PC-3 (cell line): ENCODE measurements around the gene KRTAP4-12. TPM values are rescaled to one million over a fixed set of nuclear protein-coding genes. Genes with fewer than 3 reads are reported as not detected.
"Not testable (repeated sequence)": the region's sequence is repeated elsewhere in the genome, so short reads cannot be mapped to it uniquely, and the experiment has no call there.

Experiments used
- ATAC-seq: fragments of 200-7000 bp; cut with Tn5 transposase; 2 replicates; pipeline ENCODE4 v1.9.1; 2020; ENCODE audit warnings: mild to moderate bottlenecking, moderate library complexity
- BruUV-seq: library from RNA; stranded (reverse); fragments of 400-500 nt; replicated peaks from 2 replicates; lab custom pipeline; 2021; lab: Mats Ljungman, UMichigan
- CTCF ChIA-PET: fragments of 300-600 bp; sonication (Branson Sonifier 250); formaldehyde crosslinking; loops from one replicate; lab custom pipeline; 2022; ENCODE audit warnings: antibody characterized with exemption; lab: Charles Lee
- POLR2A ChIA-PET: fragments of 300-600 bp; sonication (Branson Sonifier 250); formaldehyde crosslinking; loops from one replicate; lab custom pipeline; 2022; ENCODE audit warnings: antibody characterized with exemption; ENCODE audit not compliant: unreplicated experiment; lab: Charles Lee
- DNase-seq: peaks from one replicate; pipeline ENCODE4 v3.0.0-alpha.2; 2015
- H2AFZ ChIP-seq: fragments of 300-600 bp; sonication (generic); 2 replicates; pipeline ENCODE4 v1.6.0; 2016; ENCODE audit warnings: antibody characterized with exemption, low read length
- H3F3A ChIP-seq: fragments of 300-600 bp; sonication (generic); one replicate; pipeline ENCODE4 v1.6.0; 2017; ENCODE audit warnings: antibody characterized with exemption, low read length, control low read depth, mild to moderate bottlenecking; ENCODE audit not compliant: unreplicated experiment
- H3K27ac ChIP-seq: fragments of 300-600 bp; sonication (generic); 2 replicates; pipeline ENCODE4 v1.5.1; 2016; ENCODE audit warnings: mild to moderate bottlenecking, low read length
- H3K27me3 ChIP-seq: fragments of 300-600 bp; sonication (generic); 2 replicates; pipeline ENCODE4 v1.6.1; 2016; ENCODE audit warnings: low read length, mixed read lengths
- H3K36me3 ChIP-seq: fragments of 300-600 bp; sonication (generic); 2 replicates; pipeline ENCODE4 v1.6.1; 2016; ENCODE audit warnings: low read depth, mixed run types, low read length, mixed read lengths
- H3K4me1 ChIP-seq: fragments of 300-600 bp; sonication (generic); 2 replicates; pipeline ENCODE4 v1.5.1; 2016; ENCODE audit warnings: low read length; ENCODE audit not compliant: insufficient read depth
- H3K4me2 ChIP-seq: fragments of 300-600 bp; sonication (generic); 2 replicates; pipeline ENCODE4 v1.6.0; 2016; ENCODE audit warnings: low read length
- H3K4me3 ChIP-seq: fragments of 300-600 bp; sonication (generic); 2 replicates; pipeline ENCODE4 v1.5.1; 2016; ENCODE audit warnings: mild to moderate bottlenecking, low read length, mixed read lengths
- H3K79me2 ChIP-seq: fragments of 300-600 bp; sonication (generic); 2 replicates; pipeline ENCODE4 v1.6.1; 2017; ENCODE audit warnings: low read length, mixed read lengths
- H3K9ac ChIP-seq: fragments of 300-600 bp; sonication (generic); 2 replicates; pipeline ENCODE4 v1.6.0; 2016; ENCODE audit warnings: mild to moderate bottlenecking, low read length
- H3K9me2 ChIP-seq: fragments of 300-600 bp; sonication (generic); replicated peaks from 2 replicates; pipeline ENCODE4 v1.6.1; 2016; ENCODE audit warnings: mixed run types, low read length, mixed read lengths
- H3K9me3 ChIP-seq: fragments of 300-600 bp; sonication (generic); 2 replicates; pipeline ENCODE4 v1.6.1; 2016; ENCODE audit warnings: low read length, mixed read lengths
- H4K20me1 ChIP-seq: fragments of 300-600 bp; sonication (generic); 2 replicates; pipeline ENCODE4 v1.6.1; 2016; ENCODE audit warnings: low read length, mixed read lengths
- CTCF ChIP-seq: fragments of 300-600 bp; sonication (generic); conservative IDR thresholded peaks from 2 replicates; pipeline ENCODE4 v1.5.1; 2017; ENCODE audit warnings: antibody characterized with exemption, low read depth, mild to moderate bottlenecking, low read length
- EZH2 ChIP-seq: fragments of 300-600 bp; sonication (generic); IDR thresholded peaks from one replicate; pipeline ENCODE4 v1.6.1; 2017; ENCODE audit warnings: antibody characterized with exemption, mild to moderate bottlenecking, low read length; ENCODE audit not compliant: unreplicated experiment
- EZH2phosphoT487 ChIP-seq: fragments of 300-600 bp; sonication (generic); IDR thresholded peaks from 2 replicates; pipeline ENCODE4 v1.6.1; 2018; ENCODE audit warnings: mild to moderate bottlenecking, antibody characterized with exemption, low read length, borderline replicate concordance
- intact Hi-C: fragments of 100-400 bp; cut with micrococcal nuclease; formaldehyde crosslinking; loops from 2 replicates; pipeline ENCODE4 v1.9.0; 2023
- total RNA-seq: library from RNA; depleted of rRNA; stranded (reverse); fragments of >200 nt; gene quantifications from 2 replicates; pipeline ENCODE4 v1.2.3, GENCODE V29; 2014

KRTAP4-12 gene
- total RNA-seq, 1 experiment from 2014 or later: not detected

DNA sequence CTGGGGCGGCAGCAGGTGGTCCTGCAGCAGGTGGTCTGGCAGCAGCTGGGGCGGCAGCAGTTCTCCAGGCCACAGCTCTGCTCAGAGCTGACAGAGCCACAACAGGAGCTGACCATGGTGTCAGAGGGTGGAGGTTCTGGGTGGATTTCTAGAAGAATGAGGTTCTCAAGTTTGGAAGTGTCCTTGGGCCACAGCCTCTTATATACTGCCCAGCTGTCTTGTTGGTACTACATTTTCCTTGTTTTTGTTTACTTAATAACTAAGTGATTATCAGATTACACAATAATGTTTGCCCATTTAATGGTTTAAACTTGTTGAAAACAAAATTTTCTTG is 25.6 kb upstream of the KRTAP4-12 start, which contains the start of gene KRTAP4-5:
KRTAP4-5 (minus strand) TSS at position 174 of the 334 bp plus-strand sequence; CDS start at position 116, 58 bp downstream.
- no peak for ATAC-seq

GRCh38 chr17:41148971-41149651 is 25.1 kb upstream of the KRTAP4-12 start:
- 0 out of 2 replicates have a peak, but pooled peaks have one; percentile 20 for ATAC-seq
- H3K4me1 ChIP-seq, H3K36me3 ChIP-seq, H3K9me2 ChIP-seq, H3K4me2 ChIP-seq, intact Hi-C loops, H3K9me3 ChIP-seq, H3K79me2 ChIP-seq, H4K20me1 ChIP-seq, H3K9ac ChIP-seq, H2AFZ ChIP-seq, BruUV-seq, H3K27ac ChIP-seq, H3F3A ChIP-seq, CTCF ChIA-PET, H3K4me3 ChIP-seq, H3K27me3 ChIP-seq: not testable (repeated sequence)
- POLR2A ChIA-PET: interaction anchor here (0.7 kb wide), 1 partner anchor 247 kb away, joined by 3 read pairs; no protein-coding TSS in a partner anchor
- DNase-seq: peak; percentile 22

More for the DNA sequence above, 25.6 kb upstream of the KRTAP4-12 start, which contains the start of gene KRTAP4-5:
- H3K9me2 ChIP-seq: no peaks in the 10 kb centered on the region
- ChIA-PET POLR2A (interaction anchor here (0.7 kb wide), 1 partner anchor 248 kb away, joined by 3 read pairs; no protein-coding TSS in a partner anchor), CTCF (no interaction called here)
- no peaks in the 10 kb centered on the region for H3K27me3 ChIP-seq
- H2AFZ ChIP-seq: no peak within 1 kb of the TSS
- no peaks in the 10 kb centered on the region for H3K9me3 ChIP-seq
- no peak for DNase-seq
- BruUV-seq: no TSS peak
- H3K9ac ChIP-seq: no peak within 1 kb of the TSS
- H3K4me1 ChIP-seq: no peaks in the 10 kb centered on the region; the same call in 1 of the 2 replicates
- no peaks in the 10 kb centered on the region for H3F3A ChIP-seq
- H3K4me2 ChIP-seq: no peak within 1 kb of the TSS
- no peaks in the 10 kb centered on the region for H3K79me2 ChIP-seq
- H3K27ac ChIP-seq: no peak within 1 kb of the TSS
- H4K20me1 ChIP-seq: no peaks in the 10 kb centered on the region
- H3K36me3 ChIP-seq: no peaks in the 10 kb centered on the region
- H3K4me3 ChIP-seq: no peak within 1 kb of the TSS
- intact Hi-C loops: no loop called here
- no peak for TF ChIP-seq CTCF
- TF ChIP-seq EZH2phosphoT487: no peak
- no peak for TF ChIP-seq EZH2

DNA sequence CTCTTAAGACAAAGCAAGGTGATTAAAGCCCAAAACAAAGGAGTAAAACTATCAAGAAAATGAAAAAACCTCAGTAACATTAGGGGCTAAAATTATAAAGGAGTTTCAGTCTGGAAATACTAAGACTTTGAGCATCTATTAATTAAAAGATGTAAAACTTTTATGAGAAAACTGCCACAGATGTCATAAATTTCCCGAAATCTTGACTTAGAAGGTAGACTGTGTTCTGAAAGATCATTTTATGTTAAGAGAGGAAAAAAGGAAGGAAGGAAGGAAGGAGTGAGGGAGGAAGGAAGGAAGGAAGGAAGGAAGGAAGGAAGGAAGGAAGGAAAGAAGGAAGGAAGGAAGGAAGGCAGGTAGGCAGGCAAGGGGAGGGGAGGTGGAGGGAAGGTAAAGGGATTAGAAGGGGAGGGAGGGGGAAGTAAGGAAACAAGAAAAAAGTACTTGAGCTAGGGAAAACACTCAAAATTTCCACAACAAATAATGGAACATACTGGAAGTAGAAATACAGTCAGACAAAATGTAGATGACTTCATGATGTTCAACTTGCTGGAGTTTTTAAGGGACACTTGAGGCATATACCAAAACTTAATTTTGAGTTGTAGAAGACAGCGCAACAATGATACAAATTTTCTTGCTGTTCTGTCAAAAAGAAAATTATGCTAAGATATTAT is 23.7 kb upstream of the KRTAP4-12 start:
- H4K20me1 ChIP-seq: no peaks in the 10 kb centered on the region
- H3K27me3 ChIP-seq: no peaks in the 10 kb centered on the region
- H3K4me2 ChIP-seq: no peak overlapping the region
- no peak overlapping the region for H2AFZ ChIP-seq
- no peak overlapping the region for H3K27ac ChIP-seq
- POLR2A ChIA-PET: no interaction called here
- no peaks in the 10 kb centered on the region for H3F3A ChIP-seq
- DNase-seq (no peak), ATAC-seq (no peak)
- no peak overlapping the region for H3K4me3 ChIP-seq
- CTCF ChIA-PET: no interaction called here
- intact Hi-C loops: no loop called here
- TF ChIP-seq EZH2: no peak
- no peak for TF ChIP-seq CTCF
- TF ChIP-seq EZH2phosphoT487: no peak
- H3K36me3 ChIP-seq: peaks cover 3% of the 10 kb centered on the region; the same call in 1 of the 2 replicates
- no peak overlapping the region for H3K9ac ChIP-seq
- H3K79me2 ChIP-seq: no peaks in the 10 kb centered on the region
- no TSS peak for BruUV-seq
- no peaks in the 10 kb centered on the region for H3K9me2 ChIP-seq
- H3K9me3 ChIP-seq: peaks cover 6% of the 10 kb centered on the region; the same call in 1 of the 2 replicates
- no peaks in the 10 kb centered on the region; the same call in 1 of the 2 replicates for H3K4me1 ChIP-seq
